Endothelial cell of umbilical vein (primary cell): ENCODE results near the gene CHMP5. TPM values are rescaled to one million over a fixed set of nuclear protein-coding genes. Genes with fewer than 3 reads are reported as not detected.

Experiments
- BruUV-seq: library from RNA; stranded (reverse); fragments of 400-500 nt; replicated peaks from 2 replicates; lab custom pipeline; 2021; lab: Mats Ljungman, UMichigan
- CTCF ChIA-PET: fragments of 300-600, 350-600 bp; sonication (Branson Sonifier 250); formaldehyde crosslinking; loops from one replicate; lab custom pipeline; 2021; ENCODE audit warnings: antibody characterized with exemption, inconsistent platforms; lab: Charles Lee
- POLR2A ChIA-PET: fragments of 300-600, 350-600 bp; sonication (Branson Sonifier 250); formaldehyde crosslinking; loops from one replicate; lab custom pipeline; 2021; ENCODE audit warnings: antibody characterized with exemption, inconsistent platforms; lab: Charles Lee
- DNase-seq: peaks from one replicate; pipeline ENCODE4 v3.0.0-alpha.2; 2011; ENCODE audit warnings: low read depth, low spot score
- FAIRE-seq: peaks from 2 replicates; lab custom pipeline; 2011; peaks lifted over from hg19 to GRCh38; lab: Jason Lieb, UNC
- H2AFZ ChIP-seq: 2 replicates; pipeline ENCODE4 v1.6.0; 2012; ENCODE audit warnings: low read depth, low read length, control low read depth, inconsistent platforms
- H3K27ac ChIP-seq: 2 replicates; pipeline ENCODE4 v1.5.1; 2011; ENCODE audit warnings: low read depth, mild to moderate bottlenecking, control low read depth, low read length, moderate library complexity; ENCODE audit not compliant: insufficient read depth
- H3K27me3 ChIP-seq, 2 experiments: 2 replicates each; pipeline versions ENCODE4 v1.6.0 to v1.6.1; 2011; ENCODE audit warnings: low read length in 2 of 2, mixed read lengths in 1 of 2; ENCODE audit not compliant: control insufficient read depth in 2 of 2, insufficient read depth in 2 of 2
- H3K36me3 ChIP-seq, 2 experiments: 2 replicates in 1 of 2; 3 replicates in 1 of 2; pipeline ENCODE4 v1.5.1; 2011; ENCODE audit warnings: low read length in 2 of 2, mild to moderate bottlenecking in 1 of 2, moderate library complexity in 1 of 2; ENCODE audit not compliant: control insufficient read depth in 2 of 2, insufficient read depth in 2 of 2; ENCODE audit errors: extremely low read depth in 1 of 2
- H3K4me1 ChIP-seq: 3 replicates; pipeline ENCODE4 v1.5.1; 2011; ENCODE audit warnings: mild to moderate bottlenecking, low read length; ENCODE audit not compliant: control insufficient read depth, insufficient read depth; ENCODE audit errors: extremely low read depth
- H3K4me2 ChIP-seq: 2 replicates; pipeline ENCODE4 v1.6.1; 2011; ENCODE audit warnings: low read length, control low read depth, mixed read lengths; ENCODE audit not compliant: insufficient read depth
- H3K4me3 ChIP-seq, 3 experiments: fragments of 200-600 bp in 1 of 3; sonication (generic), shearing (Covaris generic) in 1 of 3; replicated peaks in 1 of 3; 2 replicates each; pipeline ENCODE4 v1.5.1; 2011 to 2016; ENCODE audit warnings: control low read depth in 3 of 3, low read length in 3 of 3, mild to moderate bottlenecking in 2 of 3, inconsistent platforms in 1 of 3, low read depth in 1 of 3, moderate library complexity in 1 of 3; ENCODE audit not compliant: insufficient read depth in 1 of 3
- H3K79me2 ChIP-seq: 2 replicates; pipeline ENCODE4 v1.6.0; 2012; ENCODE audit warnings: low read length, inconsistent platforms; ENCODE audit not compliant: control insufficient read depth, insufficient read depth
- H3K9ac ChIP-seq: replicated peaks from 2 replicates; pipeline ENCODE3; 2011; ENCODE audit warnings: low read length, control low read depth; ENCODE audit not compliant: insufficient read depth; ENCODE audit errors: extremely low read depth
- H3K9me1 ChIP-seq: replicated peaks from 3 replicates; pipeline ENCODE4 v1.6.0; 2011; ENCODE audit warnings: mild to moderate bottlenecking, low read length; ENCODE audit not compliant: control insufficient read depth, insufficient read depth; ENCODE audit errors: extremely low read depth
- H3K9me3 ChIP-seq: replicated peaks from 2 replicates; pipeline ENCODE4 v1.5.1; 2012; ENCODE audit warnings: low read length, inconsistent platforms; ENCODE audit not compliant: control insufficient read depth, insufficient read depth
- H4K20me1 ChIP-seq: replicated peaks from 2 replicates; pipeline ENCODE3; 2011; ENCODE audit warnings: mild to moderate bottlenecking, low read length; ENCODE audit not compliant: control insufficient read depth, insufficient read depth; ENCODE audit errors: extremely low read depth
- EZH2 ChIP-seq: IDR thresholded peaks from 2 replicates; pipeline ENCODE4 v1.6.1; 2012; ENCODE audit warnings: borderline replicate concordance, low read depth, mild to moderate bottlenecking, moderate library complexity, low read length, inconsistent platforms; ENCODE audit not compliant: severe bottlenecking
- FOS ChIP-seq: IDR thresholded peaks from 2 replicates; pipeline ENCODE4 v1.6.1; 2011; ENCODE audit warnings: mild to moderate bottlenecking, low read length, moderate library complexity, borderline replicate concordance; ENCODE audit not compliant: insufficient read depth
- GATA2 ChIP-seq: IDR thresholded peaks from 2 replicates; pipeline ENCODE4 v1.7.0; 2011; ENCODE audit warnings: low read depth, mild to moderate bottlenecking, moderate library complexity, mixed read lengths, low read length; ENCODE audit not compliant: insufficient read length, insufficient read depth
- JUN ChIP-seq: IDR thresholded peaks from 2 replicates; pipeline ENCODE4 v1.6.1; 2011; ENCODE audit warnings: borderline replicate concordance, low read depth; ENCODE audit not compliant: insufficient read length, insufficient read depth
- MAX ChIP-seq: IDR thresholded peaks from 2 replicates; pipeline ENCODE4 v1.6.1; 2011; ENCODE audit not compliant: insufficient read depth, insufficient read length
- MYC ChIP-seq: IDR thresholded peaks from one replicate; pipeline ENCODE4 v1.6.1; 2011; ENCODE audit warnings: mild to moderate bottlenecking, low read depth, low read length
- POLR2A ChIP-seq: IDR thresholded peaks from 2 replicates; pipeline ENCODE4 v1.6.1; 2012; ENCODE audit warnings: low read depth, mild to moderate bottlenecking, control low read depth, low read length
- POLR2AphosphoS5 ChIP-seq: IDR thresholded peaks from 2 replicates; pipeline ENCODE4 v1.6.1; 2012; ENCODE audit warnings: low read depth, mild to moderate bottlenecking, control low read depth, low read length, moderate library complexity; ENCODE audit not compliant: insufficient read depth
- dilution Hi-C: fragments of 300-500 bp; cut with MboI; formaldehyde crosslinking; loops from one replicate; pipeline ENCODE4 v1.15.0; 2019; ENCODE audit warnings: low sequenced_read_pairs; ENCODE audit not compliant: extremely low pct_ligation_motif_present
- intact Hi-C: fragments of 100-400 bp; cut with micrococcal nuclease; formaldehyde crosslinking; loops from one replicate; pipeline ENCODE4 v1.10.0; 2022
- polyA plus RNA-seq, 4 experiments: library from polyadenylated mRNA; depleted of rRNA in 3 of 4; stranded (reverse) in 3 of 4; unstranded in 1 of 4; fragments of >200 nt; gene quantifications; 2 replicates each; pipeline versions ENCODE4 v1.2.1 to v1.2.3, GENCODE V29; 2011 to 2012; ENCODE audit warnings: missing spikeins in 1 of 4
- total RNA-seq: library from RNA; stranded (reverse); gene quantifications from 2 replicates; pipeline ENCODE4 v1.2.3, GENCODE V29; 2021

CHMP5 gene
- total and polyA plus RNA-seq, 2 donors (not counting 3 experiments of a cell fraction or from before 2014, with no cell fraction given), result 33.2 to 55.8 TPM

DNA sequence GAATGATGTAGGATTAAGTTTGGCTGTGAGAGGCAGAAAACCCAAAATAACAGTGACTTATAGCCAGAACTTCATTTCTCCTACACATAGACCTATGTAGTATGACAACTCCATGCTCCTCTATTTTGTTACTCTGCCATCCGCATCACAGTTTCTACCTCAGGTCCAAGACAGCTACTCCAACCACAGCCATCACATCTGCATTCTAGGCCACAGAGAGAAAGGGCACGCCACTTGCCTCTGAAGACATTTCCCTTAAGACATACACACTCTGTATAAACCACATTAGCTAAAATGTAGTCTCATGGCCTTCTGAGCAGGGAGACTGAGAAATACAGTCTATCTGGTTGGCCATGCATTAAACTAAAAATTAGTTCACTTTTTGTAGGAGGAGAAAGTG is 14.9 kb upstream of the CHMP5 start:
- CTCF ChIA-PET, result no interaction called here
- dilution Hi-C loops, result no loop called here
- no peak overlapping the region for H3K27ac ChIP-seq

GRCh38 chr9:33250458-33250995 is 14.3 kb upstream of the CHMP5 start:
- Histone ChIP-seq H3K4me1 (no peaks in the 10 kb centered on the region), H4K20me1 (no peaks in the 10 kb centered on the region), H3K27ac (no peak overlapping the region), H2AFZ (no peak overlapping the region), H3K4me2 (no peak overlapping the region), H3K9me3 (no peaks in the 10 kb centered on the region), H3K27me3 (no peaks in the 10 kb centered on the region), H3K9ac (no peak overlapping the region), H3K36me3 (peaks cover 14 to 20% of the 10 kb centered on the region in 2 experiments), H3K9me1 (no peaks in the 10 kb centered on the region), H3K4me3 (no peak overlapping the region), H3K79me2 (no peaks in the 10 kb centered on the region)
- ChIA-PET CTCF (no interaction called here), POLR2A (no interaction called here)
- dilution Hi-C loops (no loop called here), intact Hi-C loops (no loop called here)
- TF ChIP-seq FOS (no peak), POLR2A (no peak), MAX (no peak)
- DNase-seq, result no peak
- FAIRE-seq, result no peak
- BruUV-seq, result no TSS peak

More for the DNA sequence above, 14.9 kb upstream of the CHMP5 start:
- H3K4me2 ChIP-seq, result no peak overlapping the region
- no peaks in the 10 kb centered on the region for H4K20me1 ChIP-seq
- TF ChIP-seq FOS, result no peak
- no peak for TF ChIP-seq JUN
- TF ChIP-seq MYC, result no peak
- no peak for TF ChIP-seq EZH2
- TF ChIP-seq MAX, result no peak
- no peak for TF ChIP-seq POLR2A
- no peak for TF ChIP-seq POLR2AphosphoS5
- TF ChIP-seq GATA2, result no peak
- DNase-seq (no peak), FAIRE-seq (no peak)
- BruUV-seq, result no TSS peak
- no peaks in the 10 kb centered on the region for H3K27me3 ChIP-seq
- no peaks in the 10 kb centered on the region for H3K9me1 ChIP-seq
- H3K36me3 ChIP-seq, result peaks cover 11 to 15% of the 10 kb centered on the region in 2 experiments
- no peak overlapping the region for H2AFZ ChIP-seq
- POLR2A ChIA-PET, result no interaction called here
- H3K9me3 ChIP-seq, result no peaks in the 10 kb centered on the region
- H3K4me3 ChIP-seq, result no peak overlapping the region
- intact Hi-C loops, result no loop called here
- H3K79me2 ChIP-seq, result no peaks in the 10 kb centered on the region
- no peak overlapping the region for H3K9ac ChIP-seq
- H3K4me1 ChIP-seq, result no peaks in the 10 kb centered on the region
